ENCODE data around the gene ABCC4.
"Not testable (repeated sequence)": the region's sequence is repeated elsewhere in the genome, so short reads cannot be mapped to it uniquely, and the experiment has no call there.

Gene ABCC4

DNA sequence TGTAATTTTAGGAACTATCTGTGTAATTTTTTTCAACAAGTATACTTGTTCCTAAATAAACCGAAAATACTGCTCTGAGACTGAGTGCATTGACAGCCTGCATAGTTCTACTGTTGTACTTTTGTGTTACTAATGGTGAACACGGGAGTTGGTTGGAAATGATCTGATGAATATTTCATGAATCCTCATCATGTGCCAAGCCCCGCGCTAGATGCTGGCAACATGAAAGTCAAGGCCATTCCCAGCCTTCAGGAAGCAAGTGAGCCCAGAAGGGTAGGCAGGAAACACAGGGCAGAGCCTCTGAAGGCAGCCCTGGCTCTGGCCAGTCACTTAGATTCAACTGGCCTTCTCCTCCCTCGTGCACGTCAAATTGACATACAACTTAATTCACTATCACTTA lies 106.1 kb downstream of the ABCC4 start:
- no peak overlapping the region for H3K4me3 ChIP-seq (ENCODE audit: low read depth, low read length)
- TF ChIP-seq, protein P1, sequence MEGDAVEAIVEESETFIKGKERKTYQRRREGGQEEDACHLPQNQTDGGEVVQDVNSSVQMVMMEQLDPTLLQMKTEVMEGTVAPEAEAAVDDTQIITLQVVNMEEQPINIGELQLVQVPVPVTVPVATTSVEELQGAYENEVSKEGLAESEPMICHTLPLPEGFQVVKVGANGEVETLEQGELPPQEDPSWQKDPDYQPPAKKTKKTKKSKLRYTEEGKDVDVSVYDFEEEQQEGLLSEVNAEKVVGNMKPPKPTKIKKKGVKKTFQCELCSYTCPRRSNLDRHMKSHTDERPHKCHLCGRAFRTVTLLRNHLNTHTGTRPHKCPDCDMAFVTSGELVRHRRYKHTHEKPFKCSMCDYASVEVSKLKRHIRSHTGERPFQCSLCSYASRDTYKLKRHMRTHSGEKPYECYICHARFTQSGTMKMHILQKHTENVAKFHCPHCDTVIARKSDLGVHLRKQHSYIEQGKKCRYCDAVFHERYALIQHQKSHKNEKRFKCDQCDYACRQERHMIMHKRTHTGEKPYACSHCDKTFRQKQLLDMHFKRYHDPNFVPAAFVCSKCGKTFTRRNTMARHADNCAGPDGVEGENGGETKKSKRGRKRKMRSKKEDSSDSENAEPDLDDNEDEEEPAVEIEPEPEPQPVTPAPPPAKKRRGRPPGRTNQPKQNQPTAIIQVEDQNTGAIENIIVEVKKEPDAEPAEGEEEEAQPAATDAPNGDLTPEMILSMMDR (IDR thresholded peaks at IDR 0.05; ENCODE audit: borderline replicate concordance, insufficient read depth, low read depth, low read length) = no peak

DNA sequence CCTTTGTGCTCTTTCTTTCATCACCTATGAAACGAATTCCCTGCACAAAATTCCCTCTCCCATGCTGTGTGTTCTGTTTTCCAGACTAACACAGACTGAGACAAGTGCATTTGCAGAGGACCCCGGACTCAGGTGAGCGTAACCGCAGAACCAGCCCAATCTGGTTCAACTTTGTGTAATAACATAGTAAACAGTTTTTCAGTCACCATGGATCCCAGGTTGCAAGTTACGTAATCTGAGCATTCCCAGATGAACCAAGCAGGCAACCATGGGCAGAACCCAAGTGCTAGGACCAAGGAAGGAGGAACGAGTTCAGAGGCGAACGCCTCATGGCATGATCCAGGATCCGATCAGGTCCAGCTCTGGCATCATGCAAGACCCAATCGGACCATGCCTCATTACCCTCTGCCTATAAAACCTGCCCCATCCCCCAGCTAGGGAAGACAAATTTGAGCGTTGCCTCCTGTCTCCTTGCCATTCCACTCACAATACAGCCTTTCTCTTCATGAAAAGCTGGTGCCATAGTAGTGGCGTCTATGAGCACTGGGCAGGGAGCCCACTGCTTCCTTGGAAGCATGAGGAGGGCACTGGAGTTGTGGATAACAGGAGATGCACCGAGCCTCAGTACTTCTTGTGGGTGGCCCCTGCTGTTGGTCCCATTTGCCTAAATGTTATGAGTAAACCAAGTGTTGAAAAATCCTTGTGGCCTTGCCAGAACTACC lies 107.6 kb downstream of the ABCC4 start:
- TF ChIP-seq, protein P1 (IDR thresholded peaks at IDR 0.05; ENCODE audit: borderline replicate concordance, insufficient read depth, low read depth, low read length) = no peak
- no peak overlapping the region for H3K4me3 ChIP-seq (ENCODE audit: low read depth, low read length)

DNA sequence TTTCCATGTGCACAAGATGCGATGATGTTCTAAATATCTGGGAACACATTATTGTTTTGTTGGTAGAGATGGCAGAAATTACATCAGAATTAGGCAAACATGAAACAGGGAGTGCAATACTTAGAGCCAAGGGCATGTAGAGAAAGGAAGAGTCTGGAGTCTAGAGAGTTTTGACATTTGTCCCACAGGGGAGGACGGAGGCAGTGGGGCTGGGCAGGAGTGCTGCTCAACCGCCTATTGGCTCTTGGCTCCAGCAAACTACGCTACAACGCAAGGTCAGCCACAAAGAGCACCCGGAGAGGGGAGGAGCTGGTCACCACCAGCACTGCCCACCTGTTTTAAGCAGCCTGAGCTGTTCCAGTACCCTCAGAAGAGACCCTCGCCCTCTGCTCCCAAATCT lies 108.3 kb downstream of the ABCC4 start:
- TF ChIP-seq, protein P1 (IDR thresholded peaks at IDR 0.05; ENCODE audit: borderline replicate concordance, insufficient read depth, low read depth, low read length) = no peak
- no peak overlapping the region for H3K4me3 ChIP-seq (ENCODE audit: low read depth, low read length)

DNA sequence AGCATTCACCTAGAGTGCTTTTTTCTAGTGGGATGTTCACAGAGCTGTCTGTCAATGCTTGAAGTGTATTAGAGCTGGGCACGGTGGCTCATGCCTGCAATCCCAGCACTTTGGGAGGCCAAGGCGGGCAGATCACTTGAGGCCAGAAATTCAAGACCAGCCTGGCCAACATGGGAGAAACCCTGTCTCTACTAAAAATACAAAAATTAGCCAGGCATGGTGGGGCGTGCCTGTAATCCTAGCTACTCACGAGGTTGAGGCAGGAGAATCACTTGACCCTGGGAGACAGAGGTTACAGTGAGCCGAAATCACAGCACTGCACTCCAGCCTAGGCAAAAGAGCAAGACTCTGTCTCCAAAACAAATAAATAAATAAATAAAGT lies 108.7 kb downstream of the ABCC4 start:
- not testable (repeated sequence) for H3K4me3 ChIP-seq (ENCODE audit: low read depth, low read length)

DNA sequence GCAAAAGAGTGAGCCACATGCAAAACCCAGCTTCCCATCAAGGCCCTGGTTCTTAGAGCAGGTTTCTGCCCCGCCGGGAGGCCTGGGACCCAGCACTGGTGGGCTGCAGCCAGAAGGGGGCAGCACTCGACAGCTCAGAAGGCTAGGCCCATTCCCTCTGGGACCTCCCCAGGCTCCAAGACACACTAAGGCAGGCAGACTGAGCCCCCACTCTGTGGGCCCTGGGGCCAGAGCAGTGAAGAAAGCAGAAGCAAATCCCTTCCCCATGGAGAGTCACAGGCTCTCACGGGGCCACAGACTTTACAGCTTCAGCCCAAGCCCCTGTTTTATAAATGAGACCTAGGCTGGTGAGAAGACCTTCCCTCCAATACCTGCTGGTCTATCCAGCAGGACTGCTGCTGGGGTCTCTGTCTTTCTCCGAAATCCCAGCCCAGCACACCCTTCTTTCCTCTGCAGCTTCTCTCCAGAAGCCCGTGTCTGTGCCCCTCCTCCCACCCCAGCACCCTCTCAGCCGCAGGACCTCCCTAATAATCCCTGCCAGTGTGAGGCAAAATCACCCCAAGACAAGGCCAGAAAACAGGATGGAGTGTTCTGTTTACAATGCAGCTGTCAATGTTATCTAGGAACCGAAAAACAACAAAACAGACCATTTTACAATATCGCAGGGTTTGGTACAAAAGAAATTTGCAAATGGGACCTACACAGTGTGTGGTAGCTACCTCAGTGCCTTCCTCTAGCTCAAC lies 109.3 kb downstream of the ABCC4 start:
- H3K4me3 ChIP-seq (ENCODE audit: low read depth, low read length) = no peak overlapping the region
- TF ChIP-seq, protein P1 (IDR thresholded peaks at IDR 0.05; ENCODE audit: borderline replicate concordance, insufficient read depth, low read depth, low read length) = peak; percentile 95

DNA sequence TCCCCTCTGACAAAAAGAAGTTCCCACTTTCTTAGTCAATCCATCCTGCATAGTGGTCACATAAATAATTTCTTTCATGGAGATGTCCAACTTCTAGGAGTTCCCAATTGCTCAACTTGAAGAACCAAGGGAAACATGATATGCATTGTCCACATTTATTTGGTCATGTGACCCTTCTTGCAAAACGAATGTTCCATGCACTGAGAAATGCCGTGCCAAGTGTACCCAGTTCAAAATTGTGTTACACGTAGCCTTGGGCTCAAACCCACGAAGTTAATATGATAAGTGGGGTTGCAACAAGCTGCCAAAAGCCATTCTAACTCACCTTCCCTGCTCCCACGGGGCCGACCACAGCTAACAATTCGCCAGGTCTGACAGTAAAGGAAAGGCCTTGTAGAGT lies 113.1 kb downstream of the ABCC4 start:
- H3K4me3 ChIP-seq (ENCODE audit: low read depth, low read length) = no peak overlapping the region
- TF ChIP-seq, protein P1 (IDR thresholded peaks at IDR 0.05; ENCODE audit: borderline replicate concordance, insufficient read depth, low read depth, low read length) = no peak

DNA sequence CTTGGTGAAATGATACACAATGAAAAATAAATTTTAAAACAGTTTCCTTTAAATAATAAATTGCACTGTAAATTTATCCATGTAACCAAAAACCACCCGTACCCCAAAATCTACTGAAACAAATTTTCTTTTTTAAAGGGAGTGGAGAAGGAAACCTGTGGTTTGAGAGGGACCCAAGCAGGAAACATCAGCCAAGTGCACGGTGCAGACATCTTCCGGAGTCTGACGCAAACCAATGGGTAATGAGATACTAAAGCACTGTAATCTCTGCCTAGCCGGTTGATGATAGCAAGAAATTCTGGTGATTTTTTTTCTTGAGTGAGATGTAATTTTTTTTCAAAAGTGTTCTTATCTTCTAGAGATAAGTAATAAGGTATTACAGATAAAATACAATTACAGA lies 115.4 kb downstream of the ABCC4 start:
- H3K4me3 ChIP-seq (ENCODE audit: low read depth, low read length) = no peak overlapping the region
- TF ChIP-seq, protein P1 (IDR thresholded peaks at IDR 0.05; ENCODE audit: borderline replicate concordance, insufficient read depth, low read depth, low read length) = no peak

All from GM12875 (cell line).